Kidney epithelial cell (primary cell): ENCODE measurements around the gene BECN2. TPM values are rescaled to one million over a fixed set of nuclear protein-coding genes. Genes with fewer than 3 reads are reported as not detected.

Experiments
- DNase-seq: peaks from one replicate; pipeline ENCODE4 v3.0.0-alpha.2; 2010; ENCODE audit warnings: low read depth
- H3K27me3 ChIP-seq: 2 replicates; pipeline ENCODE4 v1.6.0; 2011; ENCODE audit warnings: low read length; ENCODE audit not compliant: control insufficient read depth, insufficient read depth
- H3K36me3 ChIP-seq: 2 replicates; pipeline ENCODE4 v1.5.1; 2011; ENCODE audit warnings: low read length; ENCODE audit not compliant: control insufficient read depth, insufficient read depth
- H3K4me3 ChIP-seq: 2 replicates; pipeline ENCODE4 v1.5.1; 2011; ENCODE audit warnings: low read depth, mild to moderate bottlenecking, control low read depth, low read length
- CTCF ChIP-seq: IDR thresholded peaks from 2 replicates; pipeline ENCODE4 v1.5.1; 2011; ENCODE audit warnings: mild to moderate bottlenecking, moderate library complexity, low read length, control low read depth, inconsistent platforms; ENCODE audit not compliant: insufficient read depth, poor library complexity, severe bottlenecking
- total RNA-seq: library from RNA; depleted of rRNA; stranded (reverse); fragments of >200 nt; gene quantifications from 2 replicates; pipeline ENCODE4 v1.2.3, GENCODE V29; 2015

Gene BECN2
- total RNA-seq: not detected in 2 replicates

- TF ChIP-seq CTCF: no peak
- no peaks in the 10 kb centered on the region for H3K27me3 ChIP-seq
Measured at GRCh38 chr1:241957692-241958494, at the start of gene BECN2. TSS of gene BECN2 (plus strand) at chr1:241957767. CDS start at chr1:241957767, 0 bp downstream.

GRCh38 chr1:241916196-241916595, 41.4 kb upstream of the BECN2 start:
- Histone ChIP-seq H3K36me3 (no peaks in the 10 kb centered on the region), H3K4me3 (no peak overlapping the region)
- no peak for TF ChIP-seq CTCF

More at GRCh38 chr1:241957692-241958494, at the start of gene BECN2:
- DNase-seq: no peak
- Histone ChIP-seq H3K36me3 (no peaks in the 10 kb centered on the region), H3K4me3 (no peak within 1 kb of the TSS)

GRCh38 chr1:241917487-241917886, 40.1 kb upstream of the BECN2 start:
- H3K36me3 ChIP-seq: no peaks in the 10 kb centered on the region
- H3K27me3 ChIP-seq: no peaks in the 10 kb centered on the region
- H3K4me3 ChIP-seq: no peak overlapping the region
- TF ChIP-seq CTCF: no peak
- DNase-seq: no peak

More at GRCh38 chr1:241916196-241916595, 41.4 kb upstream of the BECN2 start:
- DNase-seq: no peak
- no peaks in the 10 kb centered on the region for H3K27me3 ChIP-seq

GRCh38 chr1:241918879-241919278, 38.7 kb upstream of the BECN2 start:
- Histone ChIP-seq H3K27me3 (no peaks in the 10 kb centered on the region), H3K36me3 (no peaks in the 10 kb centered on the region), H3K4me3 (no peak overlapping the region)
- no peak for DNase-seq
- no peak for TF ChIP-seq CTCF

- no peak overlapping the region for H3K4me3 ChIP-seq
- no peaks in the 10 kb centered on the region for H3K36me3 ChIP-seq
- H3K27me3 ChIP-seq: no peaks in the 10 kb centered on the region
- no peak for DNase-seq
- no peak for TF ChIP-seq CTCF
Measured at GRCh38 chr1:241924080-241924808, 33.3 kb upstream of the BECN2 start.
